Measurements from ENCODE around the gene FRY.

The FRY gene

DNA sequence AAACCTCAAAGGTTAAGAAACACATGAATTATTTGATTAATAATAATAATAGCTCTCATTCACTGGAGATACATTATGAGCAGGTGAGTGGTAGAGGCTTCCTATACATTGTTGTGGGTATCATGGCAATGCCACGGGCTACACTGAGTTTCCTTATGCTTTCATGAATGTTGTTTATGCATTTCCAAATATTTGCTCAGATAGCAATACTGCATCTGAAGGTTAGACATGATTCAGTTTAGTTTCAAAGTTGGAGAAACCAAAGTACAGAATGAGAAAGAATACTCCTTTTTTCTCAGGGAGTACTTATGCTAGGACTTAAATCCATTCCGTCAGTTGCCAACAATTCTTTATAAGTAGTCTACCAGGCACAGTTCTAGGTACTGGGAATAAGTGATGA, 108.5 kb downstream of the FRY start:
- ChIA-PET POLR2A (ENCODE audit: low non-redundant PET) (no interaction called here), CTCF (no interaction called here)
- no peak for DNase-seq (ENCODE audit: low spot score)
- H3K27ac ChIP-seq = no peak overlapping the region
- TF ChIP-seq, protein P1, sequence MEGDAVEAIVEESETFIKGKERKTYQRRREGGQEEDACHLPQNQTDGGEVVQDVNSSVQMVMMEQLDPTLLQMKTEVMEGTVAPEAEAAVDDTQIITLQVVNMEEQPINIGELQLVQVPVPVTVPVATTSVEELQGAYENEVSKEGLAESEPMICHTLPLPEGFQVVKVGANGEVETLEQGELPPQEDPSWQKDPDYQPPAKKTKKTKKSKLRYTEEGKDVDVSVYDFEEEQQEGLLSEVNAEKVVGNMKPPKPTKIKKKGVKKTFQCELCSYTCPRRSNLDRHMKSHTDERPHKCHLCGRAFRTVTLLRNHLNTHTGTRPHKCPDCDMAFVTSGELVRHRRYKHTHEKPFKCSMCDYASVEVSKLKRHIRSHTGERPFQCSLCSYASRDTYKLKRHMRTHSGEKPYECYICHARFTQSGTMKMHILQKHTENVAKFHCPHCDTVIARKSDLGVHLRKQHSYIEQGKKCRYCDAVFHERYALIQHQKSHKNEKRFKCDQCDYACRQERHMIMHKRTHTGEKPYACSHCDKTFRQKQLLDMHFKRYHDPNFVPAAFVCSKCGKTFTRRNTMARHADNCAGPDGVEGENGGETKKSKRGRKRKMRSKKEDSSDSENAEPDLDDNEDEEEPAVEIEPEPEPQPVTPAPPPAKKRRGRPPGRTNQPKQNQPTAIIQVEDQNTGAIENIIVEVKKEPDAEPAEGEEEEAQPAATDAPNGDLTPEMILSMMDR (conservative IDR thresholded peaks at IDR 0.05; ENCODE audit: low read depth) = no peak

DNA sequence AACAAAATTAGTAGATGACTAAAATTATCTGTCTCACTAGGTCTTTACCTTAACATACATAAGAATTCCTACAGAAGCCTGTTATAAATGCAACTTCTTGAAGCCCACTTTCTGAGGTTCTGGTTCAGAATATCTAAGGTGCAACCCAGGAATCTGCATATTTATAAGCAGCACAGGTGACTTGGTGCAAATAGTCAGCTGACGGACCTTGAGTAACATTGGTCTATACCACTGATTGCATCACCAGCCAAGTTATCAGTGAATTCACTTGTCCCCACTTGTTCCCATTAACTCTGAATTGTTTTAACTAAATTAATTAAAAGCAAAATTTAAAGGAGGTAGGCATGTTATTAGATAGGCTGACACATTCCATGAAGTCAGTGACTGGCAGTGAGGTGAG, 109.9 kb downstream of the FRY start:
- ChIA-PET POLR2A (ENCODE audit: low non-redundant PET) (no interaction called here), CTCF (no interaction called here)
- TF ChIP-seq, protein P1 (conservative IDR thresholded peaks at IDR 0.05; ENCODE audit: low read depth) = no peak
- H3K27ac ChIP-seq = no peak overlapping the region
- DNase-seq (ENCODE audit: low spot score) = no peak

DNA sequence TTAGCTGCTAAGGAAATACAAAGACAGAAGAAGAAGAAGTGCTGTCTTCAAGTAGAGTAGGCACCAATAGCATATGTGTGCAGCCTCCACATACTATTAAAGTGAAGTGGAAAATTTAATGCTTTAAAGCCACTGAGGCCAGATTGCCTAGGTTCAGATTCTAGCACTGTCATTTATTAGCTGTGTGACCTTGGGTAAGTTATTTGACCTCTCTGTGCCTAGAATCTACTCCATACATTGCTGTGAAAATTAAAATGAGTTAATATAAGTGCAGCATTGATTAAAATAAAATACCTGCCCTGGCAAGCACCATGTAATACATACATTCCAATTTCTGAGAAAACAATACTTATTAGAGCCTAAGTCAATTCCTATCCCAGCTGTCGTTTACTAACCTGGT, 110.5 kb downstream of the FRY start:
- TF ChIP-seq, protein P1 (conservative IDR thresholded peaks at IDR 0.05; ENCODE audit: low read depth) = no peak
- POLR2A ChIA-PET (ENCODE audit: low non-redundant PET) = no interaction called here
- CTCF ChIA-PET = no interaction called here
- no peak overlapping the region for H3K27ac ChIP-seq
- DNase-seq (ENCODE audit: low spot score) = no peak

DNA sequence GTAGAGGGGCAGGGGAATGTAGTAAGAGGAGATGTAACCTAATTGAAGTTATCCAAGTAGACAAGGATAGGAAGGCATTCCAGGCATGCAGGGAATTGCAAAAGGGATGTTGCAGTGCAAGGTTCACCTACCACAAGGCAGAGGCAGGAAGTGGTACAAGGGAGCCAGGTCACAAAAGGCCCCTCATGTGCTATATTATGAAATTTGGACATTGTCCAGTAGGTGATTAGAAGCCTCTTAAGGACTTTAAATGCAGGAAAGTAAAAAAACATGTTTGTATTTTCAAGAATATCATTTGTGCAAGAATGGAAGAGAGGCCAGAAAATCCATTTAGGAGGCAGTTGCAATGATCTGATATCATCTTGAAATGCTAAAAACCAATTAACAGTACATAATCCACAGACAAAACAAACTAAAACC, 111.4 kb downstream of the FRY start:
- ChIA-PET POLR2A (ENCODE audit: low non-redundant PET) (no interaction called here), CTCF (no interaction called here)
- TF ChIP-seq, protein P1 (conservative IDR thresholded peaks at IDR 0.05; ENCODE audit: low read depth) = no peak
- no peak for DNase-seq (ENCODE audit: low spot score)
- H3K27ac ChIP-seq = no peak overlapping the region

DNA sequence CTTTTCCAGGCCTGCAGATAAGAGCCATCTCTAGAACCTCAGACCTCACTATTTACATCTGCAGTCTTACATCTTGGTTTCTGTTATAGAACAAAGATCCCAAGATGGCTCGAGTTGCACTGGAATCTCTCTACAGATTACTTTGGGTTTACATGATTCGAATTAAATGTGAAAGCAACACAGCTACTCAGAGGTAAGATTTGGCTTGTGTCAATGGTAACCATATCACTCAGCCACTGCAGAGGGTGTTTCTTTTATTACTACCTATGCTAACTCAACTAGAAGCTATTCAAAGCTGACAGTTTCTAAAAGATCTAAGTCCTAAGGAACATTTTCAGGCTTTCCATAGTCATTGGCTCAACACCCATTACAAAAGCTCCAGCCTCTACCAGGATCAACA, 115.6 kb downstream of the FRY start:
- TF ChIP-seq, protein P1 (conservative IDR thresholded peaks at IDR 0.05; ENCODE audit: low read depth) = no peak
- no peak overlapping the region for H3K27ac ChIP-seq
- no peak for DNase-seq (ENCODE audit: low spot score)
- POLR2A ChIA-PET (ENCODE audit: low non-redundant PET) = no interaction called here
- CTCF ChIA-PET = interaction anchor here (0.8 kb wide), 1 partner anchor 237 kb away, joined by 3 read pairs; no protein-coding TSS in a partner anchor

DNA sequence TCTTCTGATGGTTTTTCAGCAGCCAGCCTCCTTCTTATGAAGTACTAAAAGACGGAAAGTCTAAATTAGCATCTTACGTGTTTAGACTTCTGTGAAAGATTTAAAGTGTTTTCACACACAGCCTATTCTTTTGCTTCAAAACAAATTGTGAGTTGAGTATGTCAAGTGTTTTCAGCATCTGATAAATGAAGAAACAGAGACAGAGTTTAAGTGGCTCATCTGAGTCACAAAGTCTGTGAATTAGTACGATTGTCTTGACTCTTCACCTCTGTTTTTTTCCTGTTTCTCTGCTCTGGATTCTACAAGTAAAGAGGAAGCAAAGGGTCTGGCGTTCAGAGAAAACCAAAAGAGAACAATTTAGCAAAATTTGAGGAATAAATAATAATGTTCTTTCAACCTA, 116.4 kb downstream of the FRY start:
- H3K27ac ChIP-seq = no peak overlapping the region
- DNase-seq (ENCODE audit: low spot score) = no peak
- CTCF ChIA-PET = interaction anchor here (0.8 kb wide), 1 partner anchor 238 kb away, joined by 3 read pairs; no protein-coding TSS in a partner anchor
- POLR2A ChIA-PET (ENCODE audit: low non-redundant PET) = no interaction called here
- TF ChIP-seq, protein P1 (conservative IDR thresholded peaks at IDR 0.05; ENCODE audit: low read depth) = no peak

DNA sequence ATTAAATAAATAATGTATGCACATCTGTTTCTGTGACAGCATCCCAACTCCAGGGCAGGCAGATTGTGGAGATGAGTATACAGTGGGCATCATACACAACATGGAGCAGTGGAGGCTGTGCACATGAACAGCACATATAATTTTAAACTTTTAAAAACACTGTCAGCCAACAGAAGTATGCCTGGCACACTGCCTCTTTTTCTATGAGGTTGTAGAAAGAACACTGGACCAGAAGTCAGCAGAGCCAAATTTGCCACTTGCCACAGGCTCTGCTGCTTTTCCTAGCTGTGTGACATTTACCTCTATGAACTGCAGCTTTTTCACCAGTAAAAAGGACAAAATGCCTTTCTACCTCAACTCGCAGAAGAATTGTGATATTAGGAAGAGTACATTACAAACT, 118.7 kb downstream of the FRY start:
- TF ChIP-seq, protein P1 (conservative IDR thresholded peaks at IDR 0.05; ENCODE audit: low read depth) = no peak
- POLR2A ChIA-PET (ENCODE audit: low non-redundant PET) = no interaction called here

More for the DNA sequence above, 118.7 kb downstream of the FRY start:
- H3K27ac ChIP-seq = no peak overlapping the region
- CTCF ChIA-PET = no interaction called here
- no peak for DNase-seq (ENCODE audit: low spot score)

All from RWPE1 (cell line).